ENCODE results near the gene EML4.

GRCh38 chr2:42182654-42183308 is 13.6 kb downstream of the EML4 start:
- TF ChIP-seq CTCF (conservative IDR thresholded peaks at IDR 0.05) (no peak), ZFX (IDR thresholded peaks at IDR 0.05) (no peak)
